Endodermal cell (in vitro differentiated cells): ENCODE measurements around the gene C12orf56. TPM values are rescaled to one million over a fixed set of nuclear protein-coding genes. Genes with fewer than 3 reads are reported as not detected.
"Not testable (repeated sequence)": the region's sequence is repeated elsewhere in the genome, so short reads cannot be mapped to it uniquely, and the experiment has no call there.

Experiments
- DNase-seq: peaks from one replicate; pipeline ENCODE4 v3.0.0-alpha.2; 2017
- H3K27ac ChIP-seq: 2 replicates; pipeline ENCODE4 v1.5.1; 2013; ENCODE audit warnings: mild to moderate bottlenecking, low read depth, low read length, moderate library complexity
- H3K27me3 ChIP-seq: 2 replicates; pipeline ENCODE4 v1.6.1; 2013; ENCODE audit warnings: mild to moderate bottlenecking, low read length, moderate library complexity; ENCODE audit not compliant: insufficient read depth, control insufficient read depth, poor library complexity, severe bottlenecking
- H3K36me3 ChIP-seq: 2 replicates; pipeline ENCODE4 v1.7.0; 2013; ENCODE audit warnings: mild to moderate bottlenecking, low read length, moderate library complexity; ENCODE audit not compliant: control insufficient read depth, insufficient read depth
- H3K4me1 ChIP-seq: one replicate; pipeline ENCODE4 v1.7.0; 2013; ENCODE audit warnings: low read length; ENCODE audit not compliant: control insufficient read depth, insufficient read depth
- H3K4me3 ChIP-seq: 2 replicates; pipeline ENCODE4 v1.5.1; 2013; ENCODE audit warnings: mild to moderate bottlenecking, low read length, moderate library complexity
- H3K9ac ChIP-seq: 2 replicates; pipeline ENCODE4 v1.6.1; 2013; ENCODE audit warnings: mild to moderate bottlenecking, low read length, moderate library complexity; ENCODE audit not compliant: poor library complexity, severe bottlenecking; ENCODE audit errors: extremely low read depth
- H3K9me3 ChIP-seq: 2 replicates; pipeline ENCODE4 v1.6.1; 2013; ENCODE audit warnings: mild to moderate bottlenecking, low read length, moderate library complexity; ENCODE audit not compliant: control insufficient read depth
- H3K27ac Mint-ChIP-seq: 2 replicates; pipeline ENCODE4 v1.8.0; 2020; ENCODE audit warnings: mixed read lengths
- H3K27me3 Mint-ChIP-seq: 2 replicates; pipeline ENCODE4 v1.8.0; 2021; ENCODE audit warnings: mild to moderate bottlenecking, mixed read lengths; ENCODE audit not compliant: insufficient read depth
- H3K36me3 Mint-ChIP-seq: 2 replicates; pipeline ENCODE4 v1.8.0; 2020; ENCODE audit warnings: low read depth, mixed read lengths
- H3K4me1 Mint-ChIP-seq: 2 replicates; pipeline ENCODE4 v1.8.0; 2020; ENCODE audit warnings: mixed read lengths
- H3K4me3 Mint-ChIP-seq: 2 replicates; pipeline ENCODE4 v1.8.0; 2020; ENCODE audit warnings: mild to moderate bottlenecking, moderate library complexity, mixed read lengths
- H3K9me3 Mint-ChIP-seq: 2 replicates; pipeline ENCODE4 v1.8.0; 2020; ENCODE audit warnings: mild to moderate bottlenecking, mixed read lengths
- CTCF ChIP-seq: fragments of 200-600 bp; sonication (generic); conservative IDR thresholded peaks from 2 replicates; pipeline ENCODE4 v1.5.0; 2021; ENCODE audit warnings: antibody characterized with exemption, mild to moderate bottlenecking
- WGBS, 2 experiments: methylation state at CpG; one replicate each; pipeline versions ENCODE4 v1.1.5 to v1.1.7; 2013; ENCODE audit warnings: missing lambda C conversion rate in 2 of 2, mixed read lengths in 1 of 2; ENCODE audit not compliant: insufficient coverage in 1 of 2, insufficient read length in 1 of 2; 5-methylcytosine and 5-hydroxymethylcytosine counted together
- total RNA-seq, 2 donors: library from RNA; stranded (reverse); fragmentation: NEBNext Ultra II Directional in 1 of 2; extraction: Animal tissue kit (Norgen Biotek cat#: 25700) in 1 of 2; gene quantifications; 2 replicates in 1 of 2; 3 replicates in 1 of 2; pipeline ENCODE4 v1.2.1, GENCODE V29; 2021

C12orf56 gene
- total RNA-seq, 2 donors from 2014 or later = 0.77 to 3.0 TPM

- Mint-ChIP-seq H3K27me3 (no peaks in the 10 kb centered on the region), H3K4me3 (no peak overlapping the region), H3K36me3 (no peaks in the 10 kb centered on the region), H3K4me1 (no peaks in the 10 kb centered on the region), H3K27ac (no peak overlapping the region), H3K9me3 (no peaks in the 10 kb centered on the region)
- Histone ChIP-seq H3K36me3 (no peaks in the 10 kb centered on the region), H3K27ac (no peak overlapping the region), H3K4me3 (no peak overlapping the region), H3K9me3 (no peaks in the 10 kb centered on the region), H3K9ac (no peak overlapping the region), H3K4me1 (no peaks in the 10 kb centered on the region), H3K27me3 (no peaks in the 10 kb centered on the region)
- no peak for TF ChIP-seq CTCF
- no peak for DNase-seq
- WGBS, 2 experiments = 87 to 100% methylated on average over 1 to 3 of the region's 4 CpGs
These were observed 54.6 kb downstream of the C12orf56 start for GRCh38 chr12:64335886-64336466.

GRCh38 chr12:64332938-64333337 lies 57.6 kb downstream of the C12orf56 start:
- TF ChIP-seq CTCF = no peak
- no peak overlapping the region for H3K27ac ChIP-seq
- 93% methylated on average over 2 of the region's 2 CpGs; no CpG with 5 or more reads in 1 of the 2 experiments for WGBS, 2 experiments
- Mint-ChIP-seq H3K27ac (no peak overlapping the region), H3K27me3 (no peaks in the 10 kb centered on the region), H3K9me3 (no peaks in the 10 kb centered on the region), H3K4me1 (no peaks in the 10 kb centered on the region), H3K4me3 (no peak overlapping the region), H3K36me3 (no peaks in the 10 kb centered on the region)
- no peak overlapping the region for H3K4me3 ChIP-seq
- no peaks in the 10 kb centered on the region for H3K9me3 ChIP-seq
- H3K36me3 ChIP-seq = no peaks in the 10 kb centered on the region
- no peak overlapping the region for H3K9ac ChIP-seq
- H3K27me3 ChIP-seq = no peaks in the 10 kb centered on the region
- H3K4me1 ChIP-seq = no peaks in the 10 kb centered on the region
- DNase-seq = no peak

- no peaks in the 10 kb centered on the region for H3K4me1 ChIP-seq
- H3K27ac Mint-ChIP-seq = no peak overlapping the region
- no peaks in the 10 kb centered on the region for H3K9me3 ChIP-seq
- H3K27ac ChIP-seq = no peak overlapping the region
- H3K36me3 ChIP-seq = no peaks in the 10 kb centered on the region
- H3K4me3 ChIP-seq = no peak overlapping the region
- no peaks in the 10 kb centered on the region for H3K27me3 ChIP-seq
- WGBS, 2 experiments = 94 to 100% methylated on average over 4 to 5 of the region's 5 CpGs
- DNase-seq = no peak
- H3K36me3 Mint-ChIP-seq = no peaks in the 10 kb centered on the region
- H3K4me3 Mint-ChIP-seq = no peak overlapping the region
- no peaks in the 10 kb centered on the region for H3K4me1 Mint-ChIP-seq
- no peak for TF ChIP-seq CTCF
- H3K27me3 Mint-ChIP-seq = no peaks in the 10 kb centered on the region
- H3K9me3 Mint-ChIP-seq = no peaks in the 10 kb centered on the region
- H3K9ac ChIP-seq = no peak overlapping the region
These were observed 58.3 kb downstream of the C12orf56 start for GRCh38 chr12:64332296-64332695.

- not testable (repeated sequence) for H3K27ac ChIP-seq, H3K27me3 ChIP-seq, H3K9me3 Mint-ChIP-seq, H3K4me1 ChIP-seq, DNase-seq, H3K9ac ChIP-seq, H3K36me3 Mint-ChIP-seq, H3K36me3 ChIP-seq, H3K4me3 Mint-ChIP-seq, H3K4me3 ChIP-seq, H3K9me3 ChIP-seq, H3K27me3 Mint-ChIP-seq, H3K27ac Mint-ChIP-seq, H3K4me1 Mint-ChIP-seq
- WGBS, 2 experiments = 87 to 100% methylated on average over 3 to 5 of the region's 9 CpGs
These were observed 61.4 kb downstream of the C12orf56 start for GRCh38 chr12:64329031-64329710.
